GM12873 (cell line): ENCODE results near the gene BABAM1.

ENCODE experiments used
- TF ChIP-seq, protein P1 (sequence below): IDR thresholded peaks from 2 replicates; pipeline ENCODE4 v1.5.1; 2012; ENCODE audit warnings: low read depth, mild to moderate bottlenecking, moderate library complexity, low read length, control low read depth; ENCODE audit not compliant: insufficient read depth; ENCODE audit errors: missing control alignments

Gene BABAM1

DNA sequence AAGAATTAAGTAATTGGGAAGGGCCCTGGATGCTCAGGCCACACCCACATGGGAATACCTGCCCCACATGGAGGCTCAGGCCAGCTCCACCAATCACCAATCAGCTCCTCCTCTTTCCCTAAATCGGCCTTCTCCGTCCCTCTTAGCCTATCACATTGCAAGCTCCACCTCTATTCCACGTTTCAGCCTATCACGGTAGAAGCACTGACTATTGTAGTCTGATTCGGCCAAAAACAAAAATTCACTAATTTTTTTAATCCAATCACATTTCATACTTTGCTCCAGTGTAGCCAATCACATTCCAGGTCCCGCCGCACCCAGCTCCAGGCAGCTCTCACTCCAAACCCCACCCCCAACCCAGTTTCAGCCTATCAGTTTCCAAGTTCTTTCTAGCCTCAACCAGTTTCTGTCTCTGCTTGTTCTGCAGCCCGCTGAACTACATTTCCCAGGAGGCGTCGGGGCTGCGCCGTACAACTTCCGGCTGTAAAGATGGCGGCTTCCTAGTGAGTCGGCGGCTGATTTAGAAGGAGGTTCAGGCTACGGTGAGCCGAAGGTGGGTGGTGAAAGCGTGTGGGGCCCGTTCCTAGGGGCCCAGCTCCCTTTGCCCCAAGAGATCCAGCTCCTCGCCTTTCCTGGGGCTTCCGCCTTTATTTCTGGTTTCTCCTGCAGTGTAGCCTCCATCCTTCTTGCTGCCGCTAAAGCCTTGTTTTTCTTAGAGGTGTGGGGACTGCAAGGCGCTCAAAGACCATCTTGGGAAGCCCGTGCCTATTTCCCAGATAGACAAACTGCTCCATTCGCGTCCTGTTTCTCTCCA, at the start of gene BABAM1:
TSS of gene BABAM1 (plus strand) at position 469 of the 814 bp plus-strand sequence. CDS start 1,364 bp downstream, outside the sequence.
- TF ChIP-seq, protein P1, sequence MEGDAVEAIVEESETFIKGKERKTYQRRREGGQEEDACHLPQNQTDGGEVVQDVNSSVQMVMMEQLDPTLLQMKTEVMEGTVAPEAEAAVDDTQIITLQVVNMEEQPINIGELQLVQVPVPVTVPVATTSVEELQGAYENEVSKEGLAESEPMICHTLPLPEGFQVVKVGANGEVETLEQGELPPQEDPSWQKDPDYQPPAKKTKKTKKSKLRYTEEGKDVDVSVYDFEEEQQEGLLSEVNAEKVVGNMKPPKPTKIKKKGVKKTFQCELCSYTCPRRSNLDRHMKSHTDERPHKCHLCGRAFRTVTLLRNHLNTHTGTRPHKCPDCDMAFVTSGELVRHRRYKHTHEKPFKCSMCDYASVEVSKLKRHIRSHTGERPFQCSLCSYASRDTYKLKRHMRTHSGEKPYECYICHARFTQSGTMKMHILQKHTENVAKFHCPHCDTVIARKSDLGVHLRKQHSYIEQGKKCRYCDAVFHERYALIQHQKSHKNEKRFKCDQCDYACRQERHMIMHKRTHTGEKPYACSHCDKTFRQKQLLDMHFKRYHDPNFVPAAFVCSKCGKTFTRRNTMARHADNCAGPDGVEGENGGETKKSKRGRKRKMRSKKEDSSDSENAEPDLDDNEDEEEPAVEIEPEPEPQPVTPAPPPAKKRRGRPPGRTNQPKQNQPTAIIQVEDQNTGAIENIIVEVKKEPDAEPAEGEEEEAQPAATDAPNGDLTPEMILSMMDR = no peak

DNA sequence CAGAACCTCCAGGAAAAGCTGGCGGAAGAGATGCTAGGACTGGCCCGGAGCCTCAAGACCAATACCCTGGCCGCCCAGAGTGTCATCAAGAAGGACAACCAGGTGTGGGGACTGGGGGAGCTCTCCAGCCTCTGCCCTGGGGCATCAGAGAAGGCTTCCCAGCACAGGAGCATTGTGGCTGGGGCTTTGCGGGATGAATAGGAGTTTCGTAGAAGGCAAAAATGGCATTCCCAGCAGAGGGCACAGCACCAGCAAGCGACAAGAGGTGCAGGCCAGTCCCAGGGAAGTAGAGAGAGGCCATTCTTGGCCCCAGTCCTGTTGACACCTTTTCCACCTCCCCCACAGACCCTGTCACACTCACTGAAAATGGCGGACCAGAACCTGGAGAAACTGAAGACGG, 48.0 kb upstream of the BABAM1 start:
- TF ChIP-seq, protein P1 = no peak

DNA sequence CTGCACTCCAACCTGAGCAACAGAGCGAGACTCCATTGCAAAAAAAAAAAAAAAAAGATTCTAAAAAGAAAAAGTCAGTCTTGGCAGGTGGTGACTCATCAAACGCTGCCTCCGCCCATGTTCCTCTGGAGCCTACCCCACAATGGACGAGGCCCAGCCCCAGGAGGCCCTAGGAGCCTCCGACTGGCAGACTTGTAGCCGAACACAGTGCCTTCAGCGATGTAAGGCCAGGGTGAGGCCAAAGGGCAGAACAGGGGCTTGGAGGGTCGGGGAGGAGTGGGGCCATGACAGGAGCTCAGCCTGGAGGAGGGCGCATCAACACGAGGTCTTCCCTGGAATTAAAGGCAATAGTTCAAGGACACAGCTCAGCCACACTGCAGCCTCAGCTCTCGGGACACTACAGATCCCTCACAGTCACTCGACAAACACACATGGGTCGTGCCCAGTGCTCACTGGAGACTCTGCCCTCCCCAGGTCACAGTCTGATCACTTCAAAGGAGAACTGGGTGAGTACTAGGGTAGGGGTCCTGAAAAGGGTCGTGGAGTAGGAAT, 47.0 kb upstream of the BABAM1 start:
- TF ChIP-seq, protein P1 = no peak

DNA sequence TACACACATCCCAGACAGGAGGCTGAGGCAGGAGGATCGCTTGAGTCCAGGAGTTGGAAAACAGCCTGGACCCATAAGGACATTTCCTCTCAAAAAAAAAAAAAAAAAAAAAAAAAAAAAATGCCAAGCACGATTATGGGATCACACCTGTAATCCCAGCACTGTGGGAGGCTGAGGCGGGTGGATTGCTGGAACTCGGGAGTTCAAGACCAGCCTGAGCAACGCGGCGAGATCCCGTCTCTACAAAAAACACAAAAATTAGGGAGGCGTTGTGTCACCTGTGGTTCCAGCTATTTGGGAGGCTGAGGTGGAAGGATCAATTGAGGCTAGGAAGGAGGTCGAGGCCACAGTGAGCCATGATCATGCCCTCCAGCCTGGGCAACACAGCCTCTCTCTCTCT, 42.2 kb upstream of the BABAM1 start:
- TF ChIP-seq, protein P1 = no peak

DNA sequence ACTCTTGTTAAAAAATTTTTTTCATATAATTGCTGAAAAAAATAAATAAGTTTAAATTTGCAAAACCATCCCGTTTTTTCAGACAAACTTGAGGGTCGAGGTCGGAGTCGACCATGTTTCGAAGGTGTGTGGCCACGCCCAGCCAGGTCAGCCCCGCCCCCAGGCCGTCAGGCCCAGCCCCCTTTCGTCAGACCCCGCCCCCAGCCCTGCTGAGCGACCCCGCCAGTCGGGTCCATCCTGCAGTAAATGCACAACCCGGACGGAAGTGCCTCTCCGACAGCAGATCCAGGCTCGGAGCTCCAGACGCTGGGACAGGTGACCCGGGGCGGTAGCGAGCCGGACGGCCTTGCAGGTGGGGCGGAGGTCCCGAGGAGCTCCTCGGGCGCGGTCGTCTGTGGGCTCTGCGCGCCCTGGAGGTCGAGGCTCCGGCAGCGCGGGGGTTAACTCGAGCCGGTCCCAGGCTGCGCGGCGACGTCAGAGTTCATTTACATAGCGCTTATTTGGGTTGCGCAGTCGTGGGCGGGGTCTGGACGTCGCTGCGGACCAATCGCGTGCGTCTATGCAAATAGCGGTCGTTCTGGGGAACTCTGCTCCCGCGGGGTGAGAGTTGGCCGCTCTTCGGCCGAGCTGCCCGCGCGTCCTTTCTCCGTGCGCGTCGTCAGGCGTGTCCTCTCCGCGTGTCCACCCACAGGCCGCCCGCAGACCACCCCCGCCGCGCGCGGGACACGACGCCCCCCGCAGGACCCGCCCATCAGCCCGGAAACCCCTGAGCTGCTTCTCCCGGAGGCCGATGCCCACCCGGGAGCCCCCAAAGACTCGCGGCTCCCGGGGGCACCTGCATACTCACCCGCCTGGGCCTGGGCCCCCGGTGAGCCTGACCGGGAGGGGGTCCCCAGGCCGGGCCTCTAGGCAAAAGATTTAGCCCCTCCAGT, 41.0 kb upstream of the BABAM1 start, which contains the start of gene OCEL1:
TSS of gene OCEL1 (plus strand) at position 225 of the 932 bp plus-strand sequence. CDS start at position 247, 22 bp downstream.
- TF ChIP-seq, protein P1 = no peak

DNA sequence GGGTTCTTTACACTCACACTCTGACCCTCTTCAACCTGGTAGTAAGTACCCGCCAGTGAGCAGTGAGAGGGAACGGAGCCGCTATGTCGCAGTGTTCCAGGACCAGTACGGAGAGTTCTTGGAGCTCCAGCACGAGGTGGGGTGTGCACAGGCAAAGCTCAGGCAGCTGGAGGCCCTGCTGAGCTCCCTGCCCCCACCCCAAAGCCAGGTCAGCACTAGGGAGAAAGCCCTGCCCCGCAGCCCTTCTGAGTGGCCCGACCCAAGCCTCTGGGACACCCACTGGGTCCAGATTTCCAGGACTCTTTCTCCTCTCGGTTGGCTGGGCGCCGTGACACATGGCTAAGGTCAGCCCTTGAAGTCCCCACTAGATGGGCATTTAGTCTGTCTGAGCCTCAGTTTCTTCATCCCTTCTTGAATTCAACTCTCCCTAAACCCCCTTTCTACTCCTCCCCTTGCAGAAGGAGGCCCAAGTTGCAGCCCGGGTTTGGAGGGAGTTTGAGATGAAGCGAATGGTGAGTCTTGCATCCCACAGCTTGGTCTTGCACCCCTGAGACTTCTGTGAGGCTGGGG, 39.4 kb upstream of the BABAM1 start:
- TF ChIP-seq, protein P1 = no peak
